Ovary (tissue), 9 donors: ENCODE results near the gene ZCCHC8. TPM values are rescaled to one million over a fixed set of nuclear protein-coding genes. Genes with fewer than 3 reads are reported as not detected.
"Not testable (repeated sequence)": the region's sequence is repeated elsewhere in the genome, so short reads cannot be mapped to it uniquely, and the experiment has no call there.

Experiments used
- DNase-seq, 5 donors: peaks; one replicate each; pipeline ENCODE4 v3.0.0-alpha.2; 2019 to 2020
- H3K27ac ChIP-seq, 2 donors: fragments of 200-600 bp; one replicate each; pipeline versions ENCODE4 v1.5.1 to v1.8.0; 2019 to 2022
- H3K27me3 ChIP-seq: fragments of 200-600 bp; one replicate; pipeline ENCODE4 v1.8.0; 2022
- H3K36me3 ChIP-seq: fragments of 200-600 bp; sonication (generic); one replicate; pipeline ENCODE4 v1.5.1; 2019
- H3K4me1 ChIP-seq: one replicate; pipeline ENCODE4 v1.8.1; 2013; ENCODE audit warnings: mild to moderate bottlenecking, moderate library complexity; ENCODE audit not compliant: insufficient read depth
- H3K4me3 ChIP-seq: fragments of 200-600 bp; sonication (generic); one replicate; pipeline ENCODE4 v1.5.1; 2017
- H3K9me3 ChIP-seq, 2 donors: fragments of 200-600 bp in 1 of 2; sonication (generic) in 1 of 2; one replicate each; pipeline versions ENCODE4 v1.5.1 to v1.8.1; 2013 to 2019; ENCODE audit warnings: mild to moderate bottlenecking in 1 of 2, moderate library complexity in 1 of 2
- CTCF ChIP-seq, 3 donors: fragments of 450-650 bp in 2 of 3; fragments of 200-600 bp in 1 of 3; IDR thresholded peaks; one replicate each; pipeline versions ENCODE4 v1.5.1 to v1.8.0; 2016 to 2022; ENCODE audit warnings: antibody characterized with exemption in 3 of 3, mild to moderate bottlenecking in 1 of 3
- EP300 ChIP-seq: sonication (generic); formaldehyde crosslinking; IDR thresholded peaks from one replicate; pipeline ENCODE4 v1.6.1; 2017; ENCODE audit warnings: antibody characterized with exemption
- POLR2A ChIP-seq: fragments of 450-650 bp; IDR thresholded peaks from one replicate; pipeline ENCODE4 v1.6.1; 2017; ENCODE audit warnings: antibody characterized with exemption, mild to moderate bottlenecking, moderate library complexity
- WGBS, 3 donors: extraction: QIAGEN DNeasy Blood & Tissue Kit in 1 of 3; methylation state at CpG; one replicate each; pipeline versions ENCODE4 v1.1.5 to v1.1.7; 2013 to 2017; 5-methylcytosine and 5-hydroxymethylcytosine counted together
- intact Hi-C, 4 donors: fragments of 100-400 bp; cut with DNase I; formaldehyde crosslinking; loops; one replicate each; pipeline versions ENCODE4 v1.11.0 to v1.15.1; 2022 to 2023
- polyA plus RNA-seq, 2 donors: library from polyadenylated mRNA; stranded (reverse); fragments of 200-250 nt in 1 of 2; fragments of 350-450 nt in 1 of 2; fragmentation: Illumina TruSeq in 1 of 2; extraction: RNeasy Lipid Tissue Mini Kit (QIAGEN cat#74804) in 1 of 2; gene quantifications; one replicate each; pipeline ENCODE4 v1.2.3, GENCODE V29; 2013 to 2014
- total RNA-seq, 7 donors: library from RNA; depleted of rRNA in 2 of 7; stranded (reverse); fragments of >200 nt in 2 of 7; fragmentation: NEBNext Ultra II Directional in 3 of 7; extraction: Animal tissue kit (Norgen Biotek cat#: 25700) in 3 of 7; gene quantifications; one replicate each; pipeline versions ENCODE4 v1.1.0 to v1.2.4, GENCODE V29; 2016 to 2023
- donor health status: DM: no; HTN: no; CAD: no; lungs with moderate emphysema.
- donor health status: DM: no; HTN: no; CAD: no.
- donor health status: Bipolar disorder and iron deficiency.
- donor health status: DM: yes; HTN: yes; CAD: no.
- donor health status: DM: no; HTN: no; CAD: no.
- donor health status: DM: yes; HTN: yes; CAD: no.

The ZCCHC8 gene
- total and polyA plus RNA-seq, 9 donors, result 18.0 to 31.8 (median 22.7) TPM

GRCh38 chr12:122516544-122517361 lies 16.0 kb upstream of the ZCCHC8 start:
- no peaks in the 10 kb centered on the region for H3K36me3 ChIP-seq
- H3K27me3 ChIP-seq, result no peaks in the 10 kb centered on the region
- H3K4me1 ChIP-seq, result peaks cover 2% of the 10 kb centered on the region
- no peak overlapping the region for H3K27ac ChIP-seq
- intact Hi-C loops, result no loop called here
- TF ChIP-seq CTCF (IDR thresholded peaks at IDR 0.05) (no peak), EP300 (no peak), POLR2A (no peak)
- no peaks in the 10 kb centered on the region for H3K9me3 ChIP-seq
- no peak overlapping the region for H3K4me3 ChIP-seq
- no peak for DNase-seq
- WGBS, 3 donors, result 88 to 90% (median 89%) methylated on average over 13 of the region's 13 CpGs

- Histone ChIP-seq H3K36me3 (no peaks in the 10 kb centered on the region), H3K4me3 (no peak overlapping the region), H3K9me3 (no peaks in the 10 kb centered on the region), H3K27me3 (no peaks in the 10 kb centered on the region), H3K4me1 (peaks cover 2% of the 10 kb centered on the region), H3K27ac (no peak overlapping the region)
- TF ChIP-seq POLR2A (no peak), CTCF (IDR thresholded peaks at IDR 0.05) (no peak), EP300 (no peak)
- intact Hi-C loops, result no loop called here
- no peak for DNase-seq
- WGBS, 3 donors, result 87 to 94% (median 88%) methylated on average over 2 of the region's 2 CpGs
These were observed 14.5 kb upstream of the ZCCHC8 start for GRCh38 chr12:122515275-122515674.

GRCh38 chr12:122513660-122514059 lies 12.9 kb upstream of the ZCCHC8 start:
- no peak overlapping the region for H3K4me3 ChIP-seq
- no peak overlapping the region for H3K27ac ChIP-seq
- no peak for TF ChIP-seq CTCF (IDR thresholded peaks at IDR 0.05)
- TF ChIP-seq POLR2A, result no peak
- TF ChIP-seq EP300, result no peak
- 88 to 93% (median 90%) methylated on average over 4 of the region's 4 CpGs for WGBS, 3 donors
- DNase-seq, result no peak
- H3K27me3 ChIP-seq, result no peaks in the 10 kb centered on the region
- no peaks in the 10 kb centered on the region for H3K9me3 ChIP-seq
- no peaks in the 10 kb centered on the region for H3K36me3 ChIP-seq
- intact Hi-C loops, result no loop called here
- peaks cover 2% of the 10 kb centered on the region for H3K4me1 ChIP-seq

GRCh38 chr12:122513028-122513427 lies 12.3 kb upstream of the ZCCHC8 start:
- H3K4me3 ChIP-seq, H3K9me3 ChIP-seq, H3K27ac ChIP-seq, DNase-seq, intact Hi-C loops, H3K36me3 ChIP-seq, H3K4me1 ChIP-seq, H3K27me3 ChIP-seq: not testable (repeated sequence)
- 80 to 85% (median 81%) methylated on average over 3 of the region's 3 CpGs for WGBS, 3 donors

GRCh38 chr12:122508163-122508562 lies 7.4 kb upstream of the ZCCHC8 start:
- no peaks in the 10 kb centered on the region for H3K4me1 ChIP-seq
- H3K36me3 ChIP-seq, result no peaks in the 10 kb centered on the region
- no peak overlapping the region for H3K4me3 ChIP-seq
- no peaks in the 10 kb centered on the region for H3K9me3 ChIP-seq
- no peak for DNase-seq
- H3K27me3 ChIP-seq, result no peaks in the 10 kb centered on the region
- H3K27ac ChIP-seq, result no peak overlapping the region
- intact Hi-C loops, result no loop called here
- WGBS, 3 donors, result 88 to 92% (median 89%) methylated on average over 5 of the region's 5 CpGs
- no peak for TF ChIP-seq EP300
- TF ChIP-seq POLR2A, result no peak
- no peak for TF ChIP-seq CTCF (IDR thresholded peaks at IDR 0.05)
